NCI-H1417 (cell line): ENCODE measurements around the gene NLRC5.
"Not testable (repeated sequence)": the region's sequence is repeated elsewhere in the genome, so short reads cannot be mapped to it uniquely, and the experiment has no call there.

Experiments
- DNase-seq, 3 experiments: peaks; one replicate each; lab custom pipeline; 2025; lab: John Stamatoyannopoulos, UW

Gene NLRC5

DNA sequence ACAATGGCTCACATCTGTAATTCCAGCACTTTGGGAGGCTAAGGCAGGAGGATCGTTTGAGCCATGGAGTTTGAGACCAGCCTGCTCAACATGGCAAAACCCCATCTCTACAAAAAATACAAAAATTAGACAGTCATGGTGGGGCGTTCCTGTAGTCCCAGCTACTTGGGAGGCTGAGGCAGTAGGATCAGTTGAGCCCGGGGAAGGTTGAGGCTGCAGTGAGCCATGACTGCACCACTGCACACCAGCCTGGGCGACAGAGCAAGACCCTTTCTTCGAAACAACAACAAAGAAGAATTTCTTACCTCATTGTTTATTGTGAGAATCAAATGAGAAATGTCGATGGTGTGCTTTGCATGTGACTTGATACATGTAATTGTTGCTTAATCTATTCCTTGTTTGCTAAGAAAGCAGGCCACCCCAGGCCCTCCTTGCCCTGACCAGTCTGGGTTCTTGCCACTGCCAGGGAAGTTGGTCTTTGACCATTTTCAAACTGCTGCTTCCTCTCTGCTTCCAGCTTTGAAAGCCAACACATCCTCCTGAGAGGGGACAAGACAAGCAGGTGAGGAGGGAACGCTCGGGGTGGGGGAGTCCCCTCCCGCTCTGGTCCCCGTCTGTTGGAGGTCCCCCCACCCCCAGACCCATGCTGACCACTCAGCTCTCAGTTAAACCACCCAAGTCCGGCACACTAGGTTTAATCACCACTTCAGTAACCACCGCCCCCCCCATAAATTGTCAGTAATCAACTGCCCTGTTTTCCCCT, 55.8 kb downstream of the NLRC5 start:
- DNase-seq: no peak

DNA sequence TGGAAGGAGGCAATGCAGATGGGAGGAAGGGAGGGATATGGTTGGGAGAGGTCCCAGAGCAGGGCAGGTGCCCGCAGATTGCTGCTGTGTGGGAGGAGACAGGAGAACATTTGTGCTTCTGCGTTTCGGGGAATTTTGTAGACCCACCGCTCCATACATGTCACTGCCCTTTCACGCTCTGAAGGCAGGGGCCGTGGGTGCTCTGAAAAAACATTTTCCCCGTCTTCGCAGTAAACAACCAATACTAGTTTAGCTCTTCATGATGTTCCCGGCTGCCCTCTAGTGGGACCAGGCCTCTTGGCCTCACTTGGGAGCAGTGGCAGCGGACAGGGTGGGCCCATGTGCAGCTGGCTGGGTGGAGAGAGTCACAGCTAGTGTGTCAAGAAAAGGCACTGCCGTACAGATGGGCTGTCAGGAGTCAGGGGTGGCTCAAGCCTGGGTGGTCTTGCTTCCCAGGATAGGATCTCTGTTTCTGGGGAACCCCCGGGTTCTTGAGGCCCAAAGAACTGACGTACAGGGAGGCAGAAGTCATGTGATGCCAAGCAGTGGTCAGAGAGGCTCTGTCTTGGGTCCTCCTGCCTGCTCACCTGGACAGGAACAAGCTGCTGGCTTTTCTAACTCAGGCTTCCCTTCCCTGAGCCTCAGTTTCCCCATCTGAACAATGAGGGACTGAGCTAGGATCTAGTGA, 56.5 kb downstream of the NLRC5 start:
- DNase-seq: no peak

DNA sequence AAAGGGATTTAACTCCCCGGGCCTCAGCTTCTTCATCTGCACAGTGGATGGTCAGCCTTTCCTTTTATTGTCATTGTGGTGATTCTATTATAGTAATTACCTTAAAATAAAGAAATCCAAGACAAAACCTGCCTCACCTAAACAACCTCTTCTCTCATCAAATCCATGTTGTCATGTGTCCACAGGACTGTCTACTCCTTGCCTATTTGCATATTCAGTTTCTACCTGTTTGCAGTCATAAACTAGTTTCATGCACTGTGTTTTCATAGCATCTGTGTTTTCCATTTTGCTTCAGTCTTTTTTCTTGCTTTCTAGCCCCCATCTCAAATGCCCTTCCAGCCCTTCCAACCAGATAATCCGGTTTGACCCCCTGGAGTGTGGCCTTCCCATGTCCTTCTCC, 58.7 kb downstream of the NLRC5 start:
- DNase-seq: peak in 2 of 3 experiments; percentile 7 to 41

GRCh38 chr16:57049678-57050077, 60.3 kb downstream of the NLRC5 start:
- no peak for DNase-seq

- DNase-seq: no peak
These were observed 62.4 kb downstream of the NLRC5 start for GRCh38 chr16:57051696-57052228.

DNA sequence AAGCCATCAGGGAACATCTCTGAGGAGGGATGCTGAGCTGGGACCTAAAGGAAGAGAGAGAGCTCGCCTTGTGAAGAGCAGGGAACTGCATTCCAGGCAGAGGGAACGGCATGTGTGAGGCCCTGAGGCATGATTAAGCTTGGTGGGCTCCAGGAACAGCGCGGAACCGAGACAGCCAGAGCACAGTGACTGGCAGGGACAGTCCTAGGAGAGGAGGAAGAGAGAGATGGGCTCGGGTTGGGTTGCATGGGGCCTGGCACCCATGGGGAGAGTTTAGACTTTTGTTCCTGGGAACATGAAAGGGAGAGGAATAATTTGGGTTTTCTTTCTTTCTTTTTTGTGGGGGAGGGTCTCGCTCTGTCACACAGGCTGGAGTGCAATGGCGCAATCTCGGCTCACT, 63.8 kb downstream of the NLRC5 start:
- DNase-seq: no peak

DNA sequence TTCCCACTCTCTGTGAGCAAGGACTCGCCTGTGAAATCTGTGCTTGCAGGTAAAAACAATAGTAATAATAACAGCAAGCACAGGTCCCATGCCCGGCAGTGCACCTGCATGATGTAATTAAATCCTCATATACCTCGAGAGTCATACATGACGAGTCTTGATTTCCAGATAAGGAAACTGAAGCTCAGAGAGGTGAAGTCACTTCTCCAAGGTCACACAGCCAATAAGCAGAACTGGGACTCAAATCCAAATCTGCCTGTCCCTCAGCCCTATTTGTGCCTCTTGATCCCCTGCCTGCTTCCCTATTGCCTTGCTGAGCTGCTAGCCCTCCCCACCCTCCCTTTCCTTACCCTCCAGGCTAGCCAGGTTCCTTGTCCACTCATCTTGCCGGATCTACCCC, 65.0 kb downstream of the NLRC5 start:
- DNase-seq: no peak

GRCh38 chr16:57054771-57055170, 65.4 kb downstream of the NLRC5 start:
- DNase-seq: no peak

DNA sequence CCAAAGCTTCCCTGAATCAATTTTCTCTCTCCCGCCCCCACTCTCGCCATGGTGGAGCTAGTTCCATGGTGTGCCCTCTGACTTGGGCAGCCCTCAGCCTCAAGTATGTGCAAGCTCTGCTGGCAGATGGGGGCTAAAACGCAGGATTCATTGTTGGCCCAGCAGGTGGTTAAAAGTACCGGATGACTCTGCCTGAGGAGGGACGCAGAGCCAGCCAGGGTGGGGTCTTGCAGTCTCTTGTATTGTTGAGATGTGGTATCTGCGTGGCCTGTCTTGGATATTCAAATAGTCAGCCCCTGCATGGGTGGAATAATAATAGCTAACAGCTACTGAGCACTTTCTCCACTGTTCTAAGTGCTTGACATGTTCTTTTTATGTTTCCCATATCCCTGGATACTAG, 66.3 kb downstream of the NLRC5 start:
- DNase-seq: no peak

DNA sequence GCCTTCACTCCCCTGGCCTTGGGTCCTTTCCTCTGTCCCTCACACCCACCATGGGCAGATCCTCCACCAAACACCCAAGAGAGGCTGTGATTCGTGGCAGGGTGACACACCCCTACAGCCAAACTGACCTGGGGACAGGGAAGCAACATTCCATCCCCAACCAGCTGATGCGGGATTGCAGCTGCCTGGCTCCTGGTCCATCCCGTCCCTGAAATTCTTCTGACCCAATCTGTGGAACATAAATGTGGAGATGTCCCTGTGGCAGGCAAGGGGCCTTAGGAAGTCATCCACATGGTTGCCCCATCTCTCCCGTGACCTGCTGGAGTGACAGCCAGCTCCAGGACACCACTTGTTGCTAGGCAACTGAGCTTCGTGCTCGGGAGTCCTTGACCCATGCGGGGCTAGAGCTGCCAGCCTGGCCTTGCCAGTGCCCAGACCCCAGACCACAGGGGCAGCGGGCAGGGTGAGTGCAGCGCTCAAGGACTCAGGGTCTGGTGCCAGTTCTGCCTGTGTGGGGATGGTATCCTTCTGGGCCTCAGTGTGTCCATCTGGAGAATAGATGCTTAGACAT, 69.0 kb downstream of the NLRC5 start:
- DNase-seq: peak in 1 of 3 experiments; percentile 4

GRCh38 chr16:57060323-57061083, 71.1 kb downstream of the NLRC5 start:
- no peak for DNase-seq

GRCh38 chr16:57061084-57061905, 71.9 kb downstream of the NLRC5 start:
- DNase-seq: peak in 2 of 3 experiments; percentile 42 to 73

DNA sequence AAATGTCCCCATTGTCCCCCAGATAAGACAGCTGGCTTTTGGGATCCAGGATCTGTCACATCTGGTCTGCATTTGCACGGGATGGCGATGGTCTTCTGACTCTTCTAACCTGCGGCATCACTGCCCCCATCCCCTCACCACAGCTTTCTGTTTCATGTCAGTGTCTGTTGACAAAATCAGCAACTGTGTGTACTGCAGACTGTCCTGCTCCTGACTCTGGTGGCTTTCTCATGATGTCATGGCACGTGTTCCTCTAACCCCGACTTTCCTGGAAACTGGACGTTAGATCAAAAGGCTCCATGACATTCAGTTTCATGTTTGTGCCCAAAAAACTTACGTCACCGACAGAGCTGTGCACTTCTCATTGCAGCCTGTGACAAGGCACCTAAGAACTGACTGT, 73.0 kb downstream of the NLRC5 start:
- DNase-seq: no peak

- DNase-seq: not testable (repeated sequence)
These were observed 73.8 kb downstream of the NLRC5 start for GRCh38 chr16:57063189-57063588.

GRCh38 chr16:57064995-57065394, 75.6 kb downstream of the NLRC5 start:
- DNase-seq: no peak

GRCh38 chr16:57066625-57067024, 77.3 kb downstream of the NLRC5 start:
- DNase-seq: no peak

GRCh38 chr16:57067347-57067746, 78.0 kb downstream of the NLRC5 start:
- DNase-seq: no peak

GRCh38 chr16:57069053-57069452, 79.7 kb downstream of the NLRC5 start:
- DNase-seq: no peak

DNA sequence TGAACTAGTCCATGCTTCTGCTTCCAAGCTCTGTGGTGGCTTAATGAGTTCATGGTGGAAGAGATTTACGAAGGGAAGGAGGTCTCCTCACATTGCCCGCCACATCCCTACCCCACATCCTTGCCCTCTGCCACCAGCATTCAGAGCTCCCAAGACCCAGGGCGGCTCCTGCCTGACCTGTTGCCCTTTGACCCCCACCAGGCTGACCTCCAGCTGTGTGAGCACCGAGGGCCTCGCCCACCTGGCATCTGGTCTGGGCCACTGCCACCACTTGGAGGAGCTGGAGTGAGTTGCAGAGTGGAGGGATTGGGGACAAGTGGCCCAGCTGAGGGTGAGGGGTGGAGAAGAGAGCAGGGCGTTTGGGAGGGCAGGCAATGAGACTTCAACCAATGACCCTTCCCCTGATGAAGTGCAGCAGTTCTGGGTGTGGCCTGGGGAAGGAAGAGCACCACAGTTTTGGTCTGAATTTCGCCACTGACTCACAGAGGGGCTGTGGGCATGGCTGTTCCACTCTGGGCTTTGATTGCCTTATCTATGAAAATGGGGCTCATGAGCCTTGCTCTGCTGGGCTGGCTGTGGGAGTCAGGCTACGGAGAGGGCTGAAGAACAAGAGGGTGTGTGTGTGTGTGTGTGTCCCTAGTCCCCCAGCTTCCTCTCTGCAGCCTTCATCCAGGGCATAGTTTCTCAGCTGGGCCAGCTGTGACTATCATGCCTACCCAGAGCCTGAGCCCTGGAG, 80.4 kb downstream of the NLRC5 start:
- DNase-seq: no peak

DNA sequence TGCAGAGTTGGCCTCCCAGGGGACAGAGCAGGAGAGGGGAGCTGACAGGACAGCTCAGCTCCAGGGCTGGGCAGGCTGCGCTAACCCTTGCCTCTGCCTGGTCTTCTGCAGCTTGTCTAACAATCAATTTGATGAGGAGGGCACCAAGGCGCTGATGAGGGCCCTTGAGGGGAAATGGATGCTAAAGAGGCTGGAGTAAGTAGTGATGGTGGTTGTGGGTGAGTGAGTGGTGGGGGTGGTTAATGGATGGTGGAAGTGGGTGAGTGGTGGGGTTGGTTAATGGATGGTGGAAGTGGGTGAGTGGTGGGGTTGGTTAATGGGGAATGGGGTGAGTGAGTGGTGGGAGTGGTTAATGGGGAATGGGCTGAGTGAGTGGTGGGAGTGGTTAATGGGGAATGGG, 81.1 kb downstream of the NLRC5 start:
- peak in 1 of 3 experiments; percentile 7 for DNase-seq
